Endothelial cell of umbilical vein (primary cell): Measurements from ENCODE around the gene PCED1B.

Experiments
- CTCF ChIP-seq, 2 donors: IDR thresholded peaks; 1 replicate in 1 of 2; 2 replicates in 1 of 2; pipeline ENCODE4 v1.5.1; 2011; ENCODE audit warnings: low read length in 2 of 2, mild to moderate bottlenecking in 2 of 2, moderate library complexity in 2 of 2, control low read depth in 1 of 2, inconsistent platforms in 1 of 2, low read depth in 1 of 2; ENCODE audit not compliant: insufficient read depth in 1 of 2; ENCODE audit errors: extremely low read depth in 1 of 2
- EZH2 ChIP-seq: IDR thresholded peaks from 2 replicates; pipeline ENCODE4 v1.6.1; 2012; ENCODE audit warnings: borderline replicate concordance, low read depth, mild to moderate bottlenecking, moderate library complexity, low read length, inconsistent platforms; ENCODE audit not compliant: severe bottlenecking
- MAX ChIP-seq: IDR thresholded peaks from 2 replicates; pipeline ENCODE4 v1.6.1; 2011; ENCODE audit not compliant: insufficient read depth, insufficient read length
- POLR2A ChIP-seq: IDR thresholded peaks from 2 replicates; pipeline ENCODE4 v1.6.1; 2012; ENCODE audit warnings: low read depth, mild to moderate bottlenecking, control low read depth, low read length
- POLR2AphosphoS5 ChIP-seq: IDR thresholded peaks from 2 replicates; pipeline ENCODE4 v1.6.1; 2012; ENCODE audit warnings: low read depth, mild to moderate bottlenecking, control low read depth, low read length, moderate library complexity; ENCODE audit not compliant: insufficient read depth

GRCh38 chr12:47134005-47134404, 54.6 kb downstream of the PCED1B start:
- no peak for TF ChIP-seq CTCF (IDR thresholded peaks at IDR 0.05; ENCODE audit: extremely low read depth in 1 of 2, insufficient read depth in 1 of 2, low read depth in 1 of 2, low read length in 2 of 2)
- TF ChIP-seq POLR2A = no peak
- no peak for TF ChIP-seq EZH2
- TF ChIP-seq POLR2AphosphoS5 = no peak
- TF ChIP-seq MAX = no peak
